Globus pallidus (tissue), 1 donor: Measurements from ENCODE around the gene PTH1R.

Experiments used
- DNase-seq: peaks from one replicate; pipeline ENCODE4 v3.0.0-alpha.2; 2015; ENCODE audit warnings: low spot score

The PTH1R gene

DNA sequence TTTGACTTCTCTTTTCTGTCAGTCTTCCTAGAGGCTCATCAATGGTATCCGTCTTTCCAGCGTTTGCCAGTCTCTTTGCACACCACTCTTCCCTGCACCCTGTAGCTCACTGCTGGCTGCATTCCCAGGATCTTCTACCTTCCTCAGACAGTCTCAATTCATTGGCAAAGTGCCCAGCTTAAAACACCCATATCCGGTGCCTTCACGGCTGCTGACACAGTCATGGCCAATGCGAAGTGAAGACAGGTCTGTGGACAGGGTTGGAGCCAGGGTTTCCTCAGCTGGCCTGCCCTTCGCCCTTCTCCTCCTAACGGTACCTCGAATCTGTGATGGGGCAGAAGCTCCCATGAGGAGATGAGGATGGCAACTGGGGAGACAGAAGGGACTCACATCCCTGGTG is 36.1 kb downstream of the PTH1R start:
- DNase-seq, result no peak

DNA sequence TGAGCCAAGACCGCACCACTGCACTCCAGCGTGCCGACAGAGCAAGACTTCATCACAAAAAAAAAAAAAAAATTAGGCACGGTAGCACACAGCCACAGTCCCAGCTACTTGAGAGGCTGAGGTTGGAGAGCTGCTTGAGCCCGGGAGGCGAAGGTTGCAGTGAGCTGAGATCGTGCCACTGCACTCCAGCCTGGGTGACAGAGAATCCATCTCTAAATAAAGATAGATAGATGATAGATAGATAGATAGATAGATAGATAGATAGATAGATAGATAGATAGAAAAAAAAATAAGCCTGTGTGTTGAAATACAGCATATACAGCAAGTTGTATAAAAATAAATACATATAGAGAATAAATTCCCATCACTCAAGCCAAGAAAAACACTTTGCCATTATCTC is 37.3 kb downstream of the PTH1R start:
- DNase-seq, result no peak

DNA sequence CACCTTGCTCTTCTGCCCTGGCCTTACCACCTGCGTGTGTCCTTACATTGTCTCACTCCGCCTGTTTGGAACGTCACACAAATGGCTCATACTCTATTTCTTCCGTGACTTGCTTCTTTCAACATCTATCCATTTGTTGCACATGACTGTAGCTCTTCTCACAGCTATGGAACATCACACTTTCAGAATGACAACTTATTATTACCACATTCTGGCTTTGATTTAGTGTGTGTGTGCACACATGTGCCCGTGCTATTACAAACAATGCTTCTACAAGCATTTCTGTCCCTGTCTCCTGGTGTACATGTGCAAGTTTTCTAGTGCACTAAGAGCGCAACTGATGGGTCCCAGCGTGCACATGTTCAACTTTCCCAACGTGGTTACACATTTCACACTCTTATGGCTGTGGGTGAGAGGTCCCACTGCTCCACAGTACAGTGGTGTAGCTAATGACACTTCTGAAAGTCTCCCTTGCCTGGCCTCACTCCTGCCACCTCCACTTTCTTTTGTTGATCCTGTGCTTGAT is 37.8 kb downstream of the PTH1R start:
- DNase-seq, result no peak

DNA sequence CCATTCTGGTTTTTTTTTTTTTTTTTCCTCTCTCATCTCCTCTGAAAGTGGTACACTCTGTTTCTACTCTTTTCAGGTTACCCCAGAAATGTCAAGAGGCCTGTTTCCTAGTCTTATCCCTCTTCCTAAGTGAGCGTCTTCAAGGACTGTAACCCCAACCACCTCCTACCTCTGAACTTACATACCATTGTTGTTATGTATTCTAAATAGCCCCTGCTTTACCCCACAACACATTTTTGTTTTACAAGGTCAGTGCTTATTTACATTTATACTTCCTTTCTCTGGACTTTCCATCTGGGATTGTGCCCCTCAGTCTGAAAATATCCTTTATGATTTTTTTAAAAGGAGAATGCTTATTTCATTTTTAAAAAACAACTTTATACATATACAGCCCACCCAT is 38.8 kb downstream of the PTH1R start:
- no peak for DNase-seq

GRCh38 chr3:46916799-46917198 is 39.3 kb downstream of the PTH1R start:
- DNase-seq, result no peak

GRCh38 chr3:46917257-46917656 is 39.7 kb downstream of the PTH1R start:
- no peak for DNase-seq

GRCh38 chr3:46918202-46918601 is 40.7 kb downstream of the PTH1R start:
- DNase-seq, result no peak

GRCh38 chr3:46918634-46919033 is 41.1 kb downstream of the PTH1R start:
- DNase-seq, result no peak

- no peak for DNase-seq
These were observed 43.5 kb downstream of the PTH1R start for GRCh38 chr3:46921041-46921440.

DNA sequence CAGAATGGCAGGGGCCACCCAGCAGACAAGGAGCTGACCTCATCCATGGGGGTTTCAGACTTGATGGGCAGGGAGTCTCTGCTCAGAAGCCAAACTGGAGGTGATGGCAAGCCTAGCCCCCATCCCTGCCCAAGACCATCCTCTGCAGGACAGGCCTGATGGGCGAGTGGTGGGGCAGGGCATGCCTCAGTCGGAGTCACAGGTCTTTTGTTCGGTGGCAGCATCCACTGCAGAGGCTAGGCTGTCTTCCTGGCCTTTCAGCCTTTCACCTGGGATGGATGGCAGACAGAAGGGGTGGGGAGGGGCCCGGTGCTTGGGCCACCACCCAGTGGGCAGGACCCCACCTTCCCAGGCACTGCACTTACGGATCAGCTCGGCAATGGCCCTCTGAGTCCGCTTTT is 44.4 kb downstream of the PTH1R start:
- DNase-seq, result no peak

DNA sequence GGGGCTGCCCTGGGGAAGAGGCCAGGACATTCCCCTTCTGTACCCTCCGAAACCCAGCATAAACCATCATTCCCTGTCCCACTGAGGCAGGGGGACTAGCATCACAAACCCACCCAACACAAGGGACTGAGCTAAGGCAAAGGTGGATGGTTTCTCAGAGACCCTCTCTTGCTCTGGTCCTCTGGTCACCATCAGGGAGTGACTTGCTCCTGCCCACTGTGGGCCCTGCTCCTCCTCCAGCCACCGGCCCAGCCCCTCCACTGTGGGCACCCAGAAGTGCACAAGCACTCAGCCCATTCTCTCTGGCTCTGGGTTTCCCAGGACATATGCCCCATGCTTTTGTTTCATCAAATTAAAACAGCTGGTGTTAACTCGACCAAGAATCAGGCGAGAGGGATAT is 44.9 kb downstream of the PTH1R start:
- no peak for DNase-seq

DNA sequence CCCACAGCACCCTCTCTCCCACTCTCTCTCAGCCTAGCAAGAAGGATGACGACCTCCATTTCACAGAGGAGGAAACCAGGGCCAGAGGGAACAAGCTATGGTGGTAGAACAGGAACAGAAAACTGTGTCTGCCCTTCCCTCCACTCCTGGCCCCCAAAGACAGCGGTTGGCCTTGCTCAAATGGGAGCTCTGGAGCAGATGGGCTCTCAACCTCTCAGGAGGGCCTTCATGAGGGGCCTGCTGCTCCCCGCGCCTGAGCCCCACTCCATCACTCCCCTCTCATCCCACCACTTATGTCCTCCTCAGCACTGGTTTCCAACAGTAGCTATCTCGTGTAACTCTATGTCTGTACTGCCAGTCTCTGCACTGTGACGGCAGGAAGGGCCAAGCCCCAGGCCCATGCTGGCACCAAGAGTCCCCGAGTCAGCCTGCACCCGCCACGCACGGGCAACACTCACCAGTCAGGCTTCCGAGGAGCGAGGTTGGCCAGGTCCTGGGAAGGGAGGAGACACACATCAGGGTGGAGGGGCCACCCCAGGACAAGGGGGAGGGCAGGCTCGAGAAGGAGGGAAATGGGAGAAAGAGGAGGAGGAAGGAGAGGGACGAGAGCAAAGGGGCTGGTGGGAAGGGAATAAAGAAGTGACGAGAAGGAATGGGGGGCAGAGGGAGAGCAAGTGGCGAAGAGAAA is 45.5 kb downstream of the PTH1R start:
- no peak for DNase-seq

GRCh38 chr3:46923559-46924350 is 46.2 kb downstream of the PTH1R start:
- DNase-seq, result no peak

DNA sequence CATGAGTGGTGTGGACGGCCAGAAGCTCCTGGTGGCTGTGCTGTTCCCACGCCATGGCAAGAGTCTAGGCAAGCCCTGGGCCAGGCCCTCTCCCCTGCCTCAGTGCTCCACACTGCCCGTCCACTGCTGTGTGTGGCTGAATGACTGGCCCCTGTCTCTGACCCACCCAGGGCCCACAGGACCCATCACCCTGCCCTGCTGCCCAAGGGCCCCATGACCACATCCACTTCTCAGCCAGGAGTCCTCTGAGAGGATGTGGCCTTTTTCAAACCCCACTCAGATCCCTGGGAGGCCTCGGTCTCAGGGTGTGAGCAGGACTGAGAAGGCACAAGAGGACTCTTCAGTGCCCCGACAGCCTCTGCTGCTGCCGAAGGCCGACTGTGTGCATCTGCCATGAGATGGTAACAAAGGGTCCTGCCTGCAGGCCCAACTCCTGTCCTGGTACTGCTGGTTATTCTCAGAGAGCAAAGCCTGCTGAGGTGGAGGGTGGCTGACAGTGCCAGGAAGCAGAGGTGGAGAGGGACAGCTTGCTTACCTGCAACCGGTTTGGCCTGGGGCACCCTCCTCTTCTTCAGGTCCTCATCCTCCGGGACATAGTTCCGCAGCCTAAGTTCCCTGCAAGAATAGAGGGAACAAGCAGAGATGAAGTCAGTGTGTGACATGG is 47.5 kb downstream of the PTH1R start:
- DNase-seq, result no peak

GRCh38 chr3:46925585-46925934 is 48.0 kb downstream of the PTH1R start:
- DNase-seq, result no peak

DNA sequence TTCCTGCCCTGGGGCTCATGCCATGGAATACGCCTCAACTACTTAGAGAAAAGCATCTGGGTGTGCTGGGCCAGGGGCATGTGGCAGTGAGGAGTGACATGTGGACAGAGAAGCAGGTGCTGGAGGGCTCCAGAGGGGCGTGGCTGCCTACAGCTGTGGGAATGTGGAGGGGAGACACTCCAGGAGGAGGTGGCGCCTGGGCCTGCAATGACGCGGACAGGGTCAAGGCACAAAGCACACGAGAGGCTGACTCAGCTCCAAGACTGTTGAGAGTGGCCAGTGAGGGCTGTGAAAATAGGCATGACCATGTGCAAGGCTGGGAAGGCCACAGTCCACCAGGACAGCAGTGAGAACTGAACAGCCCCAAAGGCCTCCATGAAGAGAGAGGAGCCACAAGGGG is 48.5 kb downstream of the PTH1R start:
- no peak for DNase-seq

DNA sequence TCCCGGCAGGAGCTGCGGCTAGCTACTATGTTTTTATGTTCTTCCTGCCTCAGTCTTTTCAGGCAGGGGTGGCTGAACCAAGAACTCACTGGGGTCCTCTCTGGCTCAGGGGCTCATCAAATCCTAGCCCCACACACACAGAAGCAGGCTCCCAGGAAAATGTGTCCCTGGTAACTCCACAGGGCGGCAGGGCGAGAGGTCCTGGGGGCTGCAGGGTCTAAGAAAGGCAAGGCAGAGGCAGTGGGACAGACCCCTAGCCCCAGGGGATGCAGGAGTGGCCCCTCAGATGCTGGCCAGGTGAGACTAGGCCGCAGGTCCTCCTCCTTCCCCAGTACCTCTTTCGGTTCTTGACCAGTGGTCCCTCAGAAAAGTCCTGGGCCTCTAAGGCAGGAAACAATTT is 48.9 kb downstream of the PTH1R start:
- DNase-seq, result no peak

- DNase-seq, result peak; percentile 55
These were observed 49.6 kb downstream of the PTH1R start for GRCh38 chr3:46926871-46927717.

- DNase-seq, result no peak
These were observed 50.2 kb downstream of the PTH1R start for GRCh38 chr3:46927718-46928073.

DNA sequence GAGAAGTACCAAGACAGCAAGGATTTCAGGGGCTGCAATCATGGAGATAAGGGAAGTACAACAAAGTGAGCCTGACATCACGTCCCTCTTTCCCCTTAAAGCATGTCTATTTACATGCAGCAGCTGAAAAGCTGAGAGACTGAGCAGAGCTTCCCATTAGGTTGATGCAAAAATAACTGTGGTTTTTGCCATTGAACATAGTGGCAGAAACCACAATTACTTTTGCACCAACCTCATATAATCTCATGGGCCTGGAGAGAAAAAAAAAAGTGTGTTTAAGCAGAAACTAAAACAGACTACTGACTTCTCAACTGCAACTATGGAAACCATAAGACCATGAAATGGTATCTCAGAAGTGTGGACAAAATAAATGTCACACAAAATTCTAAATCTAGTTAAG is 50.8 kb downstream of the PTH1R start:
- DNase-seq, result peak; percentile 28

DNA sequence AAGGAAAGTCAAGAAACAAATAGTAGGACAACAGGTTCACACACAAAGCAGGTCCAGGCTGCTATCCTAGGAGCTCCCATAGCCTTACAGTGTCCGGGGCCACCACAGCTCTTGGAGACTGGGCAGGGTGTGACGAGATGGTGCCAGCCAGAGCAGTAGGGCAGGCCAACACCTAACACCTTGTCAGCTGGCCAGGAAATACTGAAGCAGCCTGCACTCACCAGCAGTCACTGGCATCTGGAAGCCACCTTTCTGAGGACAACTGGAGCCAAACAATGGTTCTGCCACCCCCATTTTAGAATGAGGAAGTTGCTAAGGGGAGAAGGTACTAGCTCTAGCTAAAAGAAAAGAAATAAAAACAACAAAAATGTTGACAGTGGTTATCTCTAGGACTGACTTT is 51.8 kb downstream of the PTH1R start:
- no peak for DNase-seq
